Neuronal stem cell (in vitro differentiated cells): Measurements from ENCODE around the gene BAZ1B.

ENCODE experiments used
- DNase-seq: peaks from one replicate; pipeline ENCODE4 v3.0.0-alpha.2; 2013; ENCODE audit warnings: low spot score
- H2AFZ ChIP-seq: one replicate; pipeline ENCODE4 v1.6.1; 2013; ENCODE audit warnings: mild to moderate bottlenecking, low read length, inconsistent platforms
- H2AK5ac ChIP-seq: 2 replicates; pipeline ENCODE4 v1.6.1; 2013; ENCODE audit warnings: low read depth, mild to moderate bottlenecking, inconsistent platforms, low read length, moderate library complexity, mixed read lengths
- H2BK120ac ChIP-seq: 2 replicates; pipeline ENCODE4 v1.6.1; 2013; ENCODE audit warnings: low read depth, mild to moderate bottlenecking, inconsistent platforms, low read length, moderate library complexity, mixed read lengths
- H2BK12ac ChIP-seq: one replicate; pipeline ENCODE4 v1.6.1; 2013; ENCODE audit warnings: low read length, inconsistent platforms
- H2BK15ac ChIP-seq: 2 replicates; pipeline ENCODE4 v1.6.1; 2013; ENCODE audit warnings: mild to moderate bottlenecking, low read length, inconsistent platforms, mixed read lengths
- H2BK5ac ChIP-seq: one replicate; pipeline ENCODE4 v1.6.1; 2013; ENCODE audit warnings: inconsistent platforms, mild to moderate bottlenecking, low read length, moderate library complexity
- H3K14ac ChIP-seq: one replicate; pipeline ENCODE4 v1.6.1; 2013; ENCODE audit warnings: low read length, inconsistent platforms
- H3K18ac ChIP-seq: 2 replicates; pipeline ENCODE4 v1.6.1; 2013; ENCODE audit warnings: low read length, inconsistent platforms
- H3K23ac ChIP-seq: 2 replicates; pipeline ENCODE4 v1.6.1; 2013; ENCODE audit warnings: low read depth, mild to moderate bottlenecking, mixed read lengths, low read length, inconsistent platforms; ENCODE audit not compliant: poor library complexity
- H3K27ac ChIP-seq: replicated peaks from 3 replicates; pipeline ENCODE4 v1.5.1; 2013; ENCODE audit warnings: low read length, inconsistent platforms
- H3K27me3 ChIP-seq, 3 experiments: 2 replicates each; pipeline ENCODE4 v1.6.1; 2013; ENCODE audit warnings: low read length in 3 of 3, mild to moderate bottlenecking in 2 of 3, inconsistent platforms in 1 of 3, low read depth in 1 of 3, mixed read lengths in 1 of 3, moderate library complexity in 1 of 3; ENCODE audit not compliant: control insufficient read depth in 3 of 3, insufficient read depth in 3 of 3
- H3K36me3 ChIP-seq, 2 donors: replicated peaks in 1 of 2; 2 replicates each; pipeline ENCODE4 v1.6.1; 2013; ENCODE audit warnings: low read length in 2 of 2; ENCODE audit not compliant: control insufficient read depth in 2 of 2, insufficient read depth in 2 of 2
- H3K4ac ChIP-seq: 2 replicates; pipeline ENCODE4 v1.6.1; 2013; ENCODE audit warnings: inconsistent platforms, mild to moderate bottlenecking, low read length, moderate library complexity
- H3K4me1 ChIP-seq, 2 donors: 1 replicate in 1 of 2; 2 replicates in 1 of 2; pipeline ENCODE4 v1.6.1; 2013; ENCODE audit warnings: low read length in 2 of 2, low read depth in 1 of 2; ENCODE audit not compliant: control insufficient read depth in 2 of 2, insufficient read depth in 1 of 2
- H3K4me2 ChIP-seq: one replicate; pipeline ENCODE4 v1.6.1; 2013; ENCODE audit warnings: mild to moderate bottlenecking, low read length, inconsistent platforms; ENCODE audit not compliant: insufficient read depth, poor library complexity, severe bottlenecking
- H3K4me3 ChIP-seq, 2 donors: 2 replicates each; pipeline ENCODE4 v1.5.1; 2013; ENCODE audit warnings: low read length in 2 of 2, mild to moderate bottlenecking in 2 of 2, inconsistent platforms in 1 of 2, moderate library complexity in 1 of 2
- H3K79me1 ChIP-seq: one replicate; pipeline ENCODE4 v1.6.1; 2013; ENCODE audit warnings: low read depth, mild to moderate bottlenecking, inconsistent platforms, low read length, moderate library complexity
- H3K9ac ChIP-seq: one replicate; pipeline ENCODE4 v1.6.1; 2013; ENCODE audit warnings: mild to moderate bottlenecking, low read depth, low read length, inconsistent platforms; ENCODE audit not compliant: poor library complexity
- H3K9me3 ChIP-seq, 2 donors: replicated peaks in 1 of 2; 2 replicates each; pipeline versions ENCODE3 to v1.6.1; 2013; ENCODE audit warnings: low read length in 2 of 2, mild to moderate bottlenecking in 2 of 2, inconsistent platforms in 1 of 2, low read depth in 1 of 2, mixed read lengths in 1 of 2, moderate library complexity in 1 of 2; ENCODE audit not compliant: control insufficient read depth in 2 of 2, insufficient read depth in 1 of 2
- H4K8ac ChIP-seq: one replicate; pipeline ENCODE4 v1.6.1; 2013; ENCODE audit warnings: low read depth, mild to moderate bottlenecking, inconsistent platforms, low read length, moderate library complexity
- H4K91ac ChIP-seq: one replicate; pipeline ENCODE4 v1.6.1; 2013; ENCODE audit warnings: low read length, low read depth, mild to moderate bottlenecking, inconsistent platforms; ENCODE audit not compliant: poor library complexity
- WGBS, 2 donors: extraction: QIAGEN DNeasy Blood & Tissue Kit; methylation state at CpG; one replicate each; pipeline ENCODE4 v1.1.7; 2013; ENCODE audit warnings: missing lambda C conversion rate in 2 of 2, mixed read lengths in 1 of 2; ENCODE audit not compliant: insufficient read length in 2 of 2, insufficient replicate concordance in 1 of 2; ENCODE audit errors: extremely low coverage in 2 of 2; 5-methylcytosine and 5-hydroxymethylcytosine counted together

BAZ1B gene

DNA sequence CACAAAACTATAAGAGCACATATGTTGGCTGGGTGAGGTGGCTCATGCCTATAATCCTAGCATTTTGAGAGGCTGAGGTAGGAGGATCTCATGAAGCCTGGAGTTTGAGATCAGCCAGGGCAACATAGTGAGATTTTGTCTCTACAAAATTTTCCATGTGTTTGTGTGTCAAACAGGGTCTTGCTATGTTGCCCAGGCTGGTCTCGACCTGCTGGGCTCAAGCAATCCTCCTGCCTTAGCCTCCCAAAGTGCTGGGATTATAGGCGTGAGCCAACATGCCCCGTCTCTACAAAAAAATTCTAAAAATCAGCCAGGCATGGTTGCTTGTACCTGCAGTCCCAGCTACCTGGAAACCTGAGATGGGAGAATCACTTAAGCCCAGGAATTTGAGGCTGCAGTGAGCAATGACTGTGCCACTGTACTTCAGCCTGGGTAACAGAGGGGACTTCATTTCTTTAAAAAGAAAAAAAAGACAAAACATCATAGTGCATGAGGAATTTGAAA is 60.3 kb downstream of the BAZ1B start:
- Histone ChIP-seq H2BK15ac (no peak overlapping the region), H2BK12ac (no peak overlapping the region), H3K4me2 (no peak overlapping the region), H2AFZ (no peak overlapping the region), H3K36me3 (peaks cover 48 to 100% of the 10 kb centered on the region in 2 donors), H3K18ac (no peak overlapping the region), H3K4ac (no peak overlapping the region), H3K14ac (no peak overlapping the region), H3K4me3 (no peak overlapping the region), H2BK120ac (no peak overlapping the region), H2BK5ac (no peak overlapping the region), H3K79me1 (peaks cover 2% of the 10 kb centered on the region), H3K23ac (no peak overlapping the region), H3K27ac (no peak overlapping the region), H3K9ac (no peak overlapping the region), H4K8ac (no peak overlapping the region), H2AK5ac (no peak overlapping the region), H4K91ac (no peak overlapping the region), H3K4me1 (no peaks in the 10 kb centered on the region), H3K27me3 (no peaks in the 10 kb centered on the region), H3K9me3 (no peaks in the 10 kb centered on the region)
- WGBS, 2 donors, result no CpG with 5 or more reads among the region's 3 CpGs
- DNase-seq, result no peak

DNA sequence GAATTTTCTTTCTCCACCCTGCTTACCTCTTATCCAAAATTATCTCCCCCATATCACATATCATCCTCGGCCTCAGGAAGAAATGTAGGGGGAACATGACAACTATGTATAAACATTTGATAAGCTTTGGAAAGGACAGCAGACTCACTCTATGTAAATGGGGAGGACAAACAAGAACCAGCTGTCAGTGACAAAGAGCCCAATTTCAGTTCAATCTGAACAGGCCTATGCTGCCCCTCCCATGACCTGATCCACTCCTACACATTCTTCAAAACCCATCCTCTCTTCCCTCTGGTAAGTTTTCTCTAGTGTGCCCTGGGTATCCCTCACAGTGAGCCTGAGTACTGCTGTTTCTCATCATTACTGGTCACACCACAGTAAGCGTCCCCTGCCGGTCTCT is 67.7 kb downstream of the BAZ1B start:
- Histone ChIP-seq H3K27ac (no peak overlapping the region), H2AFZ (no peak overlapping the region), H3K4ac (no peak overlapping the region), H3K36me3 (peaks cover 33 to 99% of the 10 kb centered on the region in 2 donors), H3K4me1 (no peaks in the 10 kb centered on the region), H2AK5ac (no peak overlapping the region), H3K9ac (no peak overlapping the region), H3K4me2 (no peak overlapping the region), H3K79me1 (peaks cover 2% of the 10 kb centered on the region), H3K14ac (no peak overlapping the region), H4K8ac (no peak overlapping the region), H3K4me3 (no peak overlapping the region), H4K91ac (no peak overlapping the region), H2BK12ac (no peak overlapping the region), H3K9me3 (peaks cover 0 to 1% of the 10 kb centered on the region in 2 donors), H2BK15ac (no peak overlapping the region), H3K18ac (no peak overlapping the region), H3K23ac (no peak overlapping the region), H2BK5ac (no peak overlapping the region), H2BK120ac (no peak overlapping the region), H3K27me3 (peaks cover 0 to 2% (median 0%) of the 10 kb centered on the region in 3 experiments)
- 100% methylated on average over 1 of the region's 3 CpGs; no CpG with 5 or more reads in 1 of the 2 donors for WGBS, 2 donors
- no peak for DNase-seq

DNA sequence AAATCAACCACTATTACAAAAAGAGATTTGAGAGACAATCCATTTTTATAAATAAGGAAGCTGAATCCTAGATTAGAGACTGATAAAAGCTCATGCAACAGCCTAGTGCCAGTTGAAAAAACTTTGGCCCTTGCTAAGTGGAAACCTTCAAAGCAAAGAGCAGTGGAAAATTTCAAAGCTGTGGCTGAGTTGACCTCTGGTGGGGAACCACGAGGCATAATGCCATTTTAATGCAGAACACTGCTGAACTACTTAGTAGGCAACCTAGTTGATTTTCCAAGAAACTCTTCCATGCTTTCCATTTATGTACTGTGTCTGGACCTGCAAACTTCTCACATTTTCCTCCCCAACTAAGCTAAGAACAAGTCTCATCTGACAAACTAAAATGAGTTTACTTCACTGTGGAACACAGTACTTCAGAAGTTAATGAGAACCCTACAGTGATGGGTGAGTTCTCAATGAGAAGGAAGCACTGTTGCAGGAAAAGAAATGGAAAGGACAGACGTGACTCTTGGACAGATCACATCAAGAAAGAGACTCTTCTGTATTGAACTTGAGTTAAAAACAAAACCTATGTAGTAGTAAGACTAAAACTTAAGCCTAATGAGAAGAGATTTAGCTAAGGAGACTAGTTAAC is 69.0 kb downstream of the BAZ1B start:
- Histone ChIP-seq H3K9me3 (peaks cover 0 to 1% of the 10 kb centered on the region in 2 donors), H3K4me3 (no peak overlapping the region), H3K23ac (no peak overlapping the region), H2BK120ac (no peak overlapping the region), H4K8ac (no peak overlapping the region), H3K9ac (no peak overlapping the region), H2AFZ (no peak overlapping the region), H3K79me1 (peaks cover 2% of the 10 kb centered on the region), H3K18ac (no peak overlapping the region), H3K36me3 (peaks cover 41 to 99% of the 10 kb centered on the region in 2 donors), H3K4me2 (no peak overlapping the region), H4K91ac (no peak overlapping the region), H3K27ac (no peak overlapping the region), H2BK12ac (no peak overlapping the region), H3K4me1 (no peaks in the 10 kb centered on the region), H2BK5ac (no peak overlapping the region), H2AK5ac (no peak overlapping the region), H3K14ac (no peak overlapping the region), H2BK15ac (no peak overlapping the region), H3K27me3 (peaks cover 0 to 2% (median 0%) of the 10 kb centered on the region in 3 experiments), H3K4ac (no peak overlapping the region)
- WGBS, 2 donors, result no CpG with 5 or more reads among the region's 2 CpGs
- no peak for DNase-seq

DNA sequence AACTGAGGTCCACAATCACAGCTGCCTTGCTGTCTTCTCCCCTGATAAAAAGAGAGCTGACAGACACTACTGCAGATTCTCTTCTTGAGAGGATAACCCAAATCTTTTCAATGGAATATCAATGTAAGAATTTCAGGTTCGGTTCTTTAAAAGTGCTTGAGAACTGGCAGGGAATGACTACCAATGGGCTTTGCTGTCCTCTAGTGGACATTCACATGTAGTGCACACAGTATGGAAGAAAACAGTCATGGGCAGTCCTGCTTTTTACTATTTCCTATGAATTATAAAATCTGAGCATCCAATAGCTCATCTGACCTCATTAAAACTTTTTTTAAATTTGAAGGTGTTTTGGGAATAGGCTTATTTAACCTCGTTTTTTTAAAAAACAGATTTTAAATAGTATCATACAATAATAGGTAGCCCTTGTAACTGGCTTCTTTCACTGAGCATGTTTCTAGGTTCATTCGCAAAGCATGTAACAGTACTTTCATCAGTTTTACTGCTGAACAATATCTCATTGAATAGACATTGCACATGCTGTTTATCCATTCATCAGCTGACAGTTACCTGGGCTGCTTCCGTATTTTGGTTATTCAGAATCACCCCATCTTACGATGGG is 70.2 kb downstream of the BAZ1B start:
- peaks cover 41 to 99% of the 10 kb centered on the region in 2 donors for H3K36me3 ChIP-seq
- no peak overlapping the region for H2BK12ac ChIP-seq

More for the DNA sequence above, 70.2 kb downstream of the BAZ1B start:
- WGBS, 2 donors, result no CpG with 5 or more reads among the region's 5 CpGs
- H2BK5ac ChIP-seq, result no peak overlapping the region
- H2BK15ac ChIP-seq, result no peak overlapping the region
- H3K9me3 ChIP-seq, result peaks cover 0 to 1% of the 10 kb centered on the region in 2 donors
- no peak overlapping the region for H3K4me3 ChIP-seq
- H3K14ac ChIP-seq, result no peak overlapping the region
- no peak overlapping the region for H4K8ac ChIP-seq
- H4K91ac ChIP-seq, result no peak overlapping the region
- H2AFZ ChIP-seq, result no peak overlapping the region
- H3K4ac ChIP-seq, result no peak overlapping the region
- no peak overlapping the region for H2BK120ac ChIP-seq
- H2AK5ac ChIP-seq, result no peak overlapping the region
- no peak overlapping the region for H3K9ac ChIP-seq
- H3K27me3 ChIP-seq, result peaks cover 0 to 2% (median 0%) of the 10 kb centered on the region in 3 experiments
- DNase-seq, result peak; percentile 47
- no peak overlapping the region for H3K4me2 ChIP-seq
- H3K79me1 ChIP-seq, result no peaks in the 10 kb centered on the region
- no peak overlapping the region for H3K18ac ChIP-seq
- H3K27ac ChIP-seq, result no peak overlapping the region
- H3K23ac ChIP-seq, result no peak overlapping the region
- no peaks in the 10 kb centered on the region for H3K4me1 ChIP-seq
